GM19452 (cell line): Measurements from ENCODE around the gene ICA1L.
A peak's percentile ranks its signal among the peaks of the same experiment; 100 is the strongest.
"Not testable (repeated sequence)": the region's sequence is repeated elsewhere in the genome, so short reads cannot be mapped to it uniquely, and the experiment has no call there.

Experiments used
- ATAC-seq: cut with Tn5 transposase; IDR thresholded peaks from one replicate; pipeline ENCODE4 v1.9.1; 2021; ENCODE audit not compliant: unreplicated experiment

ICA1L gene

DNA sequence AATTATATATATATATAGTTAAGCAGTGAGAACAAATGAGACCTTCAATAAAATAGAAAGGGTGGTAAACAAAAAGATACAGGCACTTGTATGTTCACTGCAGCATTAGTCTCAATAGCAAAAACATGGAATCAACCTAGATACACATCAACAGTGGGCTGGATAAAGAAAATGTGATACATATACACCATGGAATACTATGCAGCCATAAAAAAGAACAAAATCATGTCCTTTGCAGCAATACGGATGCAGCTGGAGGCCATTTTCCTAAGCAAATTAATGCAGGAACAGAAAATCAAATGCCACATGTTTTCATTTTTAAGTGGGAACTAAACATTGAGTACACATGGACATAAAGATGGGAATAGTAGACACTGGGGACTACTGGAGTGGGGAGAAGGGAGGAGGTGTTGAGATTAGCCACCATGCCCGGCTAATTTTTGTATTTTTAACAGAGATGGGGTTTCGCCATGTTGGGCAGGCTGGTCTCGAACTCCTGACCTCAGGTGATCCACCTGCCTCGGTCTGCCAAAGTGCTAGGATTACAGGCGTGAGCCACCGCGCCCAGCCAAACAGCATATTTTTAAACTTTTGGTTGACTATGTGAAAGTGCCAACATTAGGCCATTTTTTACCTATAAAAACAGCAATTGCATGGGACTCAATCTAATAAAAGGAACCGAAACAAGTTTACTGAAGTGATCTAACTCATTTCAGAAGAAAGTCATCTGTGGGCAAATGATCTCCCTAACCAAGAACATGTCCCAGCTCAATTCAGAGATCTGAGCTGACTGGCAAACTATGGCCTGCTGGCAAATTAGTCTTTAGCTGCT lies 23.7 kb downstream of the ICA1L start:
- peak; percentile 89 for ATAC-seq

DNA sequence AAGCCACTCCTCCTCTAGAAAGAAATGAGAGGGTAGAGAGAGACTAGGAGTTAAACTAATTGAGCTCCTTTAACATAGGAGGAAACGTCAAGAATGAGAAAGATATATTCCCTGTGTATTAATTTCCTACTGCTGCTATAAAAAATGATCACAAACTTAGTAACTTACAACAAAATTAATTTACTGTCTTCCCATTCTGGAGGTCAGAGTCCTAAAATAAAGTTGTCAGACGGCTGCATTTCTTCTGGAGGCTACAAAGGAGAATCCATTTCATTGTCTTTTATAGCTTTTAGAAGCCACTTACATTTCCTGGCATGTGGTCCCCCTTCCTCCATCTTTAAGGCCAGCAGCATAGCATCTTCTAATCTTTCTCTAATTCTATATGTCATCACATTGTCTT lies 26.9 kb downstream of the ICA1L start:
- ATAC-seq = no peak

GRCh38 chr2:202842690-202843089 lies 28.9 kb downstream of the ICA1L start:
- no peak for ATAC-seq

- no peak for ATAC-seq
Measured at GRCh38 chr2:202841090-202841867, 30.3 kb downstream of the ICA1L start.

- ATAC-seq = no peak
Measured at GRCh38 chr2:202831242-202832220, 40.0 kb downstream of the ICA1L start.

DNA sequence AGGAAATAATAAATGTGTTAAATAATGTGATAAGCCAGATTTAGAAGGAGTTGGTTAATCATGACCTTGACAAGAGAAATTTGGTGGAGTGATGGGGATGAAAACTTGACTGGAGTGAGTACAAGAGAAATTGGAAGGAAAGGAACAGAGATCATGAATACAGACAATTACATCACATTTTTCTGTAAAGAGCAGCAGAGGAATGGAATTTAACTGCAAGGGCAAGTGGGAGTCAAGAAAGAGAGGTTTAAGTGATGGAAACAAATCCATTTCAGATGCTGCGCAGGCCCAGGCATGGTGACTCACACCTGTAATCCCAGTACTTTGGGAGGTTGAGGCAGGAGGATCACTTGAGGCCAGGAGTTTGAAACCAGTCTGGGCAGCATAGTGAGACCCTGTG lies 46.7 kb downstream of the ICA1L start:
- no peak for ATAC-seq

DNA sequence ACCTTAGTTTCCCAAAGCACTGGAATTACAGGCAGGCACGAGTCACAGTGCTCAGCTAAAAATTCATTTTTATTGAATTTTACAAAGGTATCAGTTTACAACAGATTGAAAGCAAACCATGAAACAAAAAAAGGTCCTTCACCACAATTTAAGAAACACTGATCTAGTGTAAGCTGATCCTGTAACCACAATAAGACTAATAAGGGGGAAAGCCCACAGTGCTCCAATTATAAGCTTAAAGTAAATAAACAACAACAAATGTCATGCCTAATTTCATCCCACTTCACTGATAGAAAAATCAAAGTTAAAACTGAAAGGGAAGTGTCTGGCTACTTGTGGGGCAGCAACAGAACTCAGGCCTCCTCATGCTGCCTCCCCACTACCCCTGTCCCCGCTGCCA lies 49.2 kb downstream of the ICA1L start:
- ATAC-seq = no peak

GRCh38 chr2:202821206-202822160 lies 50.1 kb downstream of the ICA1L start:
- ATAC-seq = no peak

GRCh38 chr2:202818321-202818720 lies 53.2 kb downstream of the ICA1L start:
- no peak for ATAC-seq

GRCh38 chr2:202817771-202818170 lies 53.8 kb downstream of the ICA1L start:
- no peak for ATAC-seq

DNA sequence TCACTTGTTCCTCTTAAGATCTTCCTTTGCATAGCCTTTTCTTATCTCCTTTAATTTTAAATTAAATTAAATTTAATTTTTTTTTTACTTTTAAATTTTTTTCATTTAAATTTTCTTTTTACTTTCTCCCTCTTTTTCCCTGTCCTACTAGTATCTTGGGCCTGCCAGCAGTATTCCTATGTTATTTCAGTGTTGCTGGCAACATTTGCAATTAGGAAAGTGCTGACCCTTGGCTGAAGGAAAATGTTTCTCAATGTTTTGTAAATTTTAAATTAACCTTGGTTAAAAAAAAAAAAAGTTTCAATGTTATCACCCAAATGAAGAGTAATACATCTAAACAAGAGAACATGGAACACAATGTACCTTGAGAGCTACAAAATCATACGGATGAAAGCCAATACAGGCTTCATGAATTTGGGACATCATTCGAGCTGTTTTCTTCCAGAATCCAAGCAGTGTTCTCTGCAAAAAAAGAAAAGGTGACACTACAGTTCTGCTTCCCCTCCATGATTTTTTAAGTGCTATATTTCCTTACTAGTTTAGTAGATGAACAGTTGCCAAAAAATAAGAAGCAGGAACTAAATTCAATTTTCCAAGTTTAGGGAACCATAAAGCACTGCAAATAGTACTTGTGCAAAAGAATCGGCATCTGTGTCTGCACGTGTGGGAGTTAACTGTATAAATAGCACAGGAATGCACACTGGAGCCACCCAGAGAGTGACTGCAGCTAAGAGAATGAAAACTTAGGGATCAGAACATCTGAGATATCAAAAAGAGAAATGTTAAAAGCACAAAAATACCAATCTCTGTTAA lies 55.8 kb downstream of the ICA1L start:
- no peak for ATAC-seq

- ATAC-seq = no peak
Measured at GRCh38 chr2:202814226-202814625, 57.3 kb downstream of the ICA1L start.

GRCh38 chr2:202813387-202813786 lies 58.2 kb downstream of the ICA1L start:
- no peak for ATAC-seq

- no peak for ATAC-seq
Measured at GRCh38 chr2:202808754-202809153, 62.8 kb downstream of the ICA1L start.

DNA sequence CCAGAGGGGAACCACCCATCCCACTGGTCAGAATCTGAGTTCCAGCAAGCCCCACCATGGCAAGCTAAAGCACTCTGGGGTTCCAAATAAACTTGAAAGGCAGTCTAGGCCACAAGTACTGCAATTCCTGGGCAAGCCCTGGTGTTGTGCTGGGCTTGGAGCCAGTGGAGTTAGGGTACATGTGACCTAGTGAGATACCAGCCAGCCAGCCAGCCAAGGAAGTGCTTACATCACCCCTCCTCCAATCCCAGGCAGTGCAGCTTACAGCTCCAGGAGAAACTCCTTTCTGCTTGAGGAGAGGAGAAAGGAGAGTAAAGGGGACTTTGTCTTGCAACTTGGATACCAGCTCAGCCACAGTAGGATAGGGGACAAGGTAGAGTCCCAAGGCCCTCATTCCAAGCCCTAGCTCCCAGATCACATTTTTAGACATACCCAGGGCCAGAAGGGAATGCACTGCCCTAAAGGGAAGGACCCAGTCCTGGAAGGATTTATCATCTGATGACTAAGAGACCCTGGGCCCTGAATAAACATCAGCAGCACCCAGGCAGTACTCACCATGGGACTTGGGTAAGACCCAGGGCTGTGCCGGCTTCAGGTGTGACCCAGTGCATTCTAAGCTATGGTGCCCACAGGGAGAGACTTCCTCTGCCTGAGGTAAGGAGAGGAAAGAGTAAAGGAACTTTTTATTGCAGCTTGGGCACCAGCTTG lies 64.0 kb downstream of the ICA1L start:
- ATAC-seq = not testable (repeated sequence)

GRCh38 chr2:202805911-202806310 lies 65.7 kb downstream of the ICA1L start:
- ATAC-seq = not testable (repeated sequence)

- no peak for ATAC-seq
Measured at GRCh38 chr2:202797944-202798343, 73.6 kb downstream of the ICA1L start.

DNA sequence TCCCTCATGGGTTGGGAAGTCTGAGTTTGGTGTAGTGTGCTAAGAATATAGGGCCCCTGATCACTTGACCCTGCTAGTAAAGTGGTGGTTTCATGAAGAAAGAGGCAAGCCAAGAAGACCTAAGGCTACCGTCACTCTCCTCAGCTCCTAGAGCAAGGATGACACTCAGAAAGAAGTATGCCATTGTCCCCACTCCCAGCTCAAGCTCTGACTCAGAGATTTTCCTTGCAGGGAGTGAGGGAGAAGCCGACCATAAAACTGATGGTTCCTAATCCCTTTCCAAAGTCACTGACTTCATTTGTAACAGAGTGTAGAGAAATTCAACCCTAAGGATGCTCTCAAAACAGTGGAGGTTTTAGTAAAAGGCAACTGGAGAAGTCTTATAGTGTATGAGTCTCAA lies 80.9 kb downstream of the ICA1L start:
- ATAC-seq = no peak
